KOPT-K1 (cell line): ENCODE measurements around the gene ENO3.

Experiments
- H3K27ac ChIP-seq: fragments of 200-600 bp; sonication (generic); 2 replicates; pipeline ENCODE4 v1.5.1; 2016; ENCODE audit warnings: antibody characterized with exemption, mild to moderate bottlenecking, low read depth, low read length; ENCODE audit not compliant: poor library complexity, severe bottlenecking
- H3K36me3 ChIP-seq: fragments of 200-600 bp; sonication (generic); 2 replicates; pipeline ENCODE4 v1.5.1; 2017; ENCODE audit warnings: antibody characterized with exemption, mild to moderate bottlenecking, low read length, moderate library complexity; ENCODE audit not compliant: insufficient read depth
- H3K9me3 ChIP-seq: fragments of 200-600 bp; sonication (generic); 2 replicates; pipeline ENCODE4 v1.5.1; 2017; ENCODE audit warnings: antibody characterized with exemption, low read length, mild to moderate bottlenecking; ENCODE audit not compliant: insufficient read depth, poor library complexity, severe bottlenecking

Gene ENO3

DNA sequence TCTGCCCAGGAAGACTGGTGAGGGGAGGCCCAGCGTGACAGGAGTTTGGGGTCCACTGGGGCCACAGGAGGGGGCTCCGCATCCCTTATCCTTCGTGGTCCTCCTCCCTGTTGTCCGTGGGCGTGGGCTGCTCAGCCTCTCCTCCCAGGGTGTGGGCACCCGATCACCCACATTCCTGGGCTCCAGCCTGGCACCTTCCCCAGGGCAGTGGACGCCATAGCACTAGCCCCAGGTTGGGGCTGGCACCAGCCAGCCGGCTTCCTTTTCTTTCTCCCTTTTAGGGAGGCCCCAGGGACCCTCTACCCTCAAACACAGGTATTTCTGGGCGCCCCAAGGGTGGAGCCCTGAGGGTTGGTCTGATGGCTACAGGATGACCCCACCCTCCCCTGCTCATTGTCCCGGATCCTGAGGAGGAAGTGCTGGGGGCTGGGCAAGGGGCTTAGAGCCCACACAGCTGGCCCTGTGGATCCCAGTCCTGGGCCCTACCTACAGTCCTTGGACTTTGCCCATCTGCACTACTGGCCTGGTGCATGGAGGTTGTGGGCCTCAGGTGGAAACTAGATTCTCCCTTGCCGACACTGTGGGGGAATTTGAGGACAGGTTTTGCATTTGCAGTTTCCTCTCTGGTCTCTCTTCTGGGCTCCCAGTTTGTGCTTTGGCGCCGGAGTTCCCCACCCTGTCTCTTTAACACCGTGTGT, 48.0 kb downstream of the ENO3 start:
- Histone ChIP-seq H3K9me3 (no peaks in the 10 kb centered on the region), H3K36me3 (peaks cover 26% of the 10 kb centered on the region), H3K27ac (no peak overlapping the region)

DNA sequence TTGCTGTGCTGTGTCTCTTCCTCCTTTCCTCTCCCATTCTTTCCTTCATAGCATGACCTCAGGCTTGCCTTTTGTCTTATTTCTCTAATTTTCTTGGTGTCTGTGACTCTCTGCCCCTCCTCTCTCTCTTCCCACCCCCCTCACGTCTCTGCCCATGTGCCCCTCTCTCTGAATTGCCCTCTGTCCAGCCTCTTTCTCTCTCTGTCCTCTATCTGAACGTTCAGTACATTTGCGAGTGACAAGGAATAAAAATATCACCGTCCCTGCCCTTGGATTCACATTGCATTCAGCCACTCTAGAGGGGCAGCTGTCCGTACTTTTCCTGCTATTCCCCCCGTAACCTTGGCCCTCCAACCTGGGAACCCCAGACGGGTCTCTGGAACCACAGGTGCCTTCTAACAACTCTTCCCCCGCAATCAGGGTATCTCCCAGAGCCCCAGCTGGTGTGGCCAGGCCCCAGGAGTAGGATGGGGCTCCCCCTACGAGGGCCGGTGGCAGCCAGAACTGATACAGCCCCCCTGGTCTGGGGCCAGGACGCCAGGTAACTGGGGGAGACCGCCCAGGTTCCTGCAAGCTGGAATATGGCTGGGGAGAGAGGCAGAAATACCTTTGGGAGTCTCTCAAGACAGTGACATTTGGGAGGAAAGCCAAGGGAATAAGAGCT, 48.6 kb downstream of the ENO3 start:
- H3K9me3 ChIP-seq, result no peaks in the 10 kb centered on the region
- H3K27ac ChIP-seq, result no peak overlapping the region
- peaks cover 33% of the 10 kb centered on the region for H3K36me3 ChIP-seq

DNA sequence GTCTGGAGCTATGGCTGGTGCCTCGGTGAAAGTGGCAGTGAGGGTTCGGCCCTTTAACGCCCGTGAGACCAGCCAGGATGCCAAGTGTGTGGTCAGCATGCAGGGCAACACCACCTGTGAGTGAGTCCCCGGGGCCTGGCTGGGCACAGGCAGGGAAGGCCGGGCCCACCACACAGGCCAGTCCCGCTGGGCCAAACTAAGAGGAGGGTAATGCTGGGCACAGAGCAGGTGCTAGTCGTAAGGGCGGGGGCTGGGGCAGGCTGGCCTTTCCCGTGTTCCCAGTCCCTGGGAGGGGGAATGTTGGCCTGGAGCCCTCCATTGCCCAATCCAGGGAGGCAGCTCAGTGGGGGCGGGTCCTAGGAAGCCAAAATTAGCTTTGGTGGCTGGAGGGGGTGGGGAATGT, 49.3 kb downstream of the ENO3 start:
- Histone ChIP-seq H3K27ac (no peak overlapping the region), H3K9me3 (no peaks in the 10 kb centered on the region), H3K36me3 (peaks cover 40% of the 10 kb centered on the region)

DNA sequence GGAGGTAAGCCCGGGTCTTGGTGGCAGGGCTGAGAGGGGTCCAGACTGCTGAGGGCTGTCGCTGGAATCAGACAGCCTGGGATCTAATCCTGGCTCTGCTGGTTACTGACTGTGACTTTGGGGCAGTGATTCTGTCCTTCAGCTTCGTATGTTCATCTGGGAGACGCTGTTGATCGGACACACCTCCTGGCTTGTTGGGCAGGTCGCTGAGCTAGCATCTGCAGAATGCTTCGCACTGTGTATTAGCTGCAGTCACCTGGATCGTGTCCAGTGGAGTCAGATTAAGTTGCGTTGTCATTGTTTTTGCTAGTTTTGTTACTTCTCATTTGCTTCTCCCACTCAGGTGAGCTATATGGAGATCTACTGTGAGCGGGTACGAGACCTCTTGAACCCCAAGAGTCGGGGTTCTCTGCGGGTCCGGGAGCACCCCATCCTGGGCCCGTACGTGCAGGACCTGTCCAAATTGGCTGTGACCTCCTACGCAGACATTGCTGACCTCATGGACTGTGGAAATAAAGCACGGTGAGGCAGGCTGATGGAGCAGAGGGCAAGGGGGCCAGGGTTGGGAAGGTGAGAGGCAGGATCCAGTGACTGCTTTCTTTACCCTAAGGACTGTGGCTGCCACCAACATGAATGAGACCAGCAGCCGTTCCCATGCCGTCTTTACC, 51.3 kb downstream of the ENO3 start:
- Histone ChIP-seq H3K36me3 (peaks cover 53% of the 10 kb centered on the region), H3K27ac (no peak overlapping the region), H3K9me3 (no peaks in the 10 kb centered on the region)

DNA sequence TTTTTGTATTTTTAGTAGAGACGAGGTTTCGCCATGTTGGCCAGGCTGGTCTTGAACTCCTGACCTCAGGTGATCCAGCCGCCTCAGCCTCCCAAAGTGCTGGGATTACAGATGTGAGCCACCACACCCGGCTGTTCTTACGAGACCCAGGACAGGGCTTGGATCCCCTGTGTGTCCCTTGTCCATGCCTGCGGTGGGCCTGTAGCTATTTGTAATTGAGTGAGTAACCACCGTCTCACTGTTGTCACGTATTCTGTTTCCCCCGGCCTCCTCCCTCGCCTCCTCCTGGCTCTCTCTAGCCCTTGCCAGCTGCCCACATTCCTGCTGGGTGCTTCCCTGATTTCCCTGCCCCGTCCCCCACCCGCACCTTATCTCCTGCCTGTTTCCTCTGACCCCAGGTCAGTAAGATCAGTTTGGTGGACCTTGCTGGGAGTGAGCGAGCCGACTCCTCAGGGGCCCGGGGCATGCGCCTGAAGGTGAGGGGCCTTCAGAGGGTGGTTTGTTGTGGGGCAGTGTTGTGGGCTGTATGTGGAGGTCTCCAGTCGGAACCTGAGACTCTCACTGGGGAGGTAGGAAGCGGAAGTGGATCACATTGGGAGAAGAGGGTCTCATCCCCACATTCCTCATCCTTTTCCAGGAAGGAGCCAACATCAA, 52.4 kb downstream of the ENO3 start:
- Histone ChIP-seq H3K36me3 (peaks cover 62% of the 10 kb centered on the region), H3K27ac (no peak overlapping the region), H3K9me3 (no peaks in the 10 kb centered on the region)
